Natural killer cell (primary cell): ENCODE data around the gene TLL2. TPM values are rescaled to one million over a fixed set of nuclear protein-coding genes. Genes with fewer than 3 reads are reported as not detected.

ENCODE experiments used
- ATAC-seq, 3 donors: fragments of 150-1000 bp in 2 of 3; fragments of 200-7000 bp in 1 of 3; cut with Tn5 transposase; 1 replicate in 1 of 3; 2 replicates in 2 of 3; pipeline ENCODE4 v1.10.0; 2021; ENCODE audit warnings: mild to moderate bottlenecking in 2 of 3, moderate library complexity in 2 of 3
- DNase-seq, 2 donors: peaks; one replicate each; pipeline versions ENCODE4 v3.0.0 to v3.0.0-alpha.2; 2013 to 2021; ENCODE audit warnings: mixed read lengths in 1 of 2
- H3K27ac ChIP-seq: one replicate; pipeline ENCODE4 v1.5.1; 2013; ENCODE audit warnings: mild to moderate bottlenecking, low read length
- H3K27me3 ChIP-seq: one replicate; pipeline ENCODE4 v1.6.1; 2013; ENCODE audit warnings: low read length; ENCODE audit not compliant: control insufficient read depth, insufficient read depth
- H3K36me3 ChIP-seq: one replicate; pipeline ENCODE4 v1.6.1; 2013; ENCODE audit warnings: low read length; ENCODE audit not compliant: control insufficient read depth, insufficient read depth
- H3K4me1 ChIP-seq: one replicate; pipeline ENCODE4 v1.6.1; 2013; ENCODE audit warnings: low read length; ENCODE audit not compliant: control insufficient read depth, insufficient read depth
- H3K4me3 ChIP-seq: one replicate; pipeline ENCODE4 v1.5.1; 2013; ENCODE audit warnings: low read length
- H3K9me3 ChIP-seq: one replicate; pipeline ENCODE4 v1.6.1; 2013; ENCODE audit warnings: low read length; ENCODE audit not compliant: control insufficient read depth, insufficient read depth
- H3K27ac Mint-ChIP-seq, 2 donors: one replicate each; pipeline ENCODE4 v1.8.0; 2022; ENCODE audit warnings: mild to moderate bottlenecking in 2 of 2, mixed read lengths in 2 of 2, moderate library complexity in 1 of 2
- H3K27me3 Mint-ChIP-seq, 2 donors: one replicate each; pipeline ENCODE4 v1.8.0; 2022; ENCODE audit warnings: low read depth in 2 of 2, mixed read lengths in 2 of 2
- H3K36me3 Mint-ChIP-seq: one replicate; pipeline ENCODE4 v1.8.0; 2022; ENCODE audit warnings: mixed read lengths
- H3K4me1 Mint-ChIP-seq, 2 donors: one replicate each; pipeline ENCODE4 v1.8.0; 2022; ENCODE audit warnings: mixed read lengths in 2 of 2
- H3K4me3 Mint-ChIP-seq: one replicate; pipeline ENCODE4 v1.8.0; 2022; ENCODE audit warnings: mild to moderate bottlenecking, moderate library complexity, mixed read lengths
- H3K9me3 Mint-ChIP-seq, 2 donors: one replicate each; pipeline ENCODE4 v1.8.0; 2022; ENCODE audit warnings: mixed read lengths in 2 of 2
- WGBS: methylation state at CpG from one replicate; pipeline ENCODE4 v1.1.7; 2013; ENCODE audit warnings: missing lambda C conversion rate; ENCODE audit not compliant: insufficient coverage; 5-methylcytosine and 5-hydroxymethylcytosine counted together
- intact Hi-C: fragments of 100-400 bp; cut with micrococcal nuclease; formaldehyde crosslinking; loops from one replicate; pipeline ENCODE4 v1.14.2; 2022
- total RNA-seq, 4 donors: library from RNA; stranded (reverse); fragments of 120-200 nt in 1 of 4; gene quantifications; one replicate each; pipeline versions ENCODE4 v1.2.3 to v1.2.4, GENCODE V29; 2013 to 2022
- TF ChIP-seq, protein P1 (sequence below): fragments of 200-600 bp; IDR thresholded peaks from one replicate; pipeline ENCODE4 v1.8.0; 2022; ENCODE audit warnings: antibody characterized with exemption

Gene TLL2
- total RNA-seq, 3 donors from 2014 or later (not counting 1 experiment from before 2014, with no cell fraction given): not detected

- no peaks in the 10 kb centered on the region for H3K4me1 ChIP-seq
- H3K4me1 Mint-ChIP-seq: no peaks in the 10 kb centered on the region
- no peaks in the 10 kb centered on the region for H3K9me3 Mint-ChIP-seq
- H3K27ac Mint-ChIP-seq: no peak overlapping the region
- 38% methylated on average over 4 of the region's 5 CpGs for WGBS
- H3K9me3 ChIP-seq: no peaks in the 10 kb centered on the region
- no peaks in the 10 kb centered on the region for H3K36me3 ChIP-seq
- peak in 1 of 2 donors; percentile 46 for DNase-seq
- peaks cover 8 to 11% of the 10 kb centered on the region in 2 donors for H3K27me3 Mint-ChIP-seq
- no peaks in the 10 kb centered on the region for H3K27me3 ChIP-seq
- H3K4me3 ChIP-seq: no peak overlapping the region
- TF ChIP-seq, protein P1, sequence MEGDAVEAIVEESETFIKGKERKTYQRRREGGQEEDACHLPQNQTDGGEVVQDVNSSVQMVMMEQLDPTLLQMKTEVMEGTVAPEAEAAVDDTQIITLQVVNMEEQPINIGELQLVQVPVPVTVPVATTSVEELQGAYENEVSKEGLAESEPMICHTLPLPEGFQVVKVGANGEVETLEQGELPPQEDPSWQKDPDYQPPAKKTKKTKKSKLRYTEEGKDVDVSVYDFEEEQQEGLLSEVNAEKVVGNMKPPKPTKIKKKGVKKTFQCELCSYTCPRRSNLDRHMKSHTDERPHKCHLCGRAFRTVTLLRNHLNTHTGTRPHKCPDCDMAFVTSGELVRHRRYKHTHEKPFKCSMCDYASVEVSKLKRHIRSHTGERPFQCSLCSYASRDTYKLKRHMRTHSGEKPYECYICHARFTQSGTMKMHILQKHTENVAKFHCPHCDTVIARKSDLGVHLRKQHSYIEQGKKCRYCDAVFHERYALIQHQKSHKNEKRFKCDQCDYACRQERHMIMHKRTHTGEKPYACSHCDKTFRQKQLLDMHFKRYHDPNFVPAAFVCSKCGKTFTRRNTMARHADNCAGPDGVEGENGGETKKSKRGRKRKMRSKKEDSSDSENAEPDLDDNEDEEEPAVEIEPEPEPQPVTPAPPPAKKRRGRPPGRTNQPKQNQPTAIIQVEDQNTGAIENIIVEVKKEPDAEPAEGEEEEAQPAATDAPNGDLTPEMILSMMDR: peak; percentile 60
- no peak for ATAC-seq
- H3K36me3 Mint-ChIP-seq: no peaks in the 10 kb centered on the region
- H3K4me3 Mint-ChIP-seq: no peak overlapping the region
- intact Hi-C loops: no loop called here
- no peak overlapping the region for H3K27ac ChIP-seq
Observed at GRCh38 chr10:96334616-96335526, 178.9 kb downstream of the TLL2 start.

- H3K36me3 ChIP-seq: no peaks in the 10 kb centered on the region
- no peak overlapping the region for H3K4me3 ChIP-seq
- TF ChIP-seq, protein P1: no peak
- Mint-ChIP-seq H3K27ac (no peak overlapping the region), H3K9me3 (no peaks in the 10 kb centered on the region), H3K36me3 (no peaks in the 10 kb centered on the region), H3K4me1 (no peaks in the 10 kb centered on the region), H3K27me3 (peaks cover 7 to 10% of the 10 kb centered on the region in 2 donors), H3K4me3 (no peak overlapping the region)
- no peak overlapping the region for H3K27ac ChIP-seq
- WGBS: no CpG with 5 or more reads among the region's 1 CpG
- intact Hi-C loops: no loop called here
- DNase-seq (peak in 1 of 2 donors; percentile 35), ATAC-seq (no peak)
- H3K27me3 ChIP-seq: no peaks in the 10 kb centered on the region
- no peaks in the 10 kb centered on the region for H3K9me3 ChIP-seq
- no peaks in the 10 kb centered on the region for H3K4me1 ChIP-seq
Observed at GRCh38 chr10:96333101-96333500, 180.6 kb downstream of the TLL2 start.

DNA sequence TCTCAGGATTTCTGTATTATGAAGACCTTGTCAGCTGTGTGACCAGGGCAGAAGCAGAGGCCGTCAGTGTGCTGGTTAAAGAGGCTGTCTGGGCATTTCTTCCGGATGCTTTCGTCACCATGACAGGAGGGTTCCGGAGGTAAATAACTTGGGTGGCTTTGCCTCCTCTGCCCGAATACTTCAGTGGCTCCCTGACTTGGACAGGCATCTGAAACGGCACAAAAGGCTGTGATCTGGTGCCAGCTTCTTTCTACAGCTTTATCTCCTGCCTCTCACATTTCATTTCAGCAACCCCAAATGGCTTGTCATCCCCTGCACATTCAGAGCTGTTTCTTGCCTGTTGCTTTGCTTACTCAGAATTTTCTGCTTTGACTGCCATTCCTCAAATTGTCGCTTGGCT lies 186.3 kb downstream of the TLL2 start:
- H3K36me3 Mint-ChIP-seq: no peaks in the 10 kb centered on the region
- H3K4me3 Mint-ChIP-seq: no peak overlapping the region
- ATAC-seq: no peak
- no peaks in the 10 kb centered on the region for H3K9me3 ChIP-seq
- no peaks in the 10 kb centered on the region for H3K4me1 ChIP-seq
- H3K27ac ChIP-seq: no peak overlapping the region
- TF ChIP-seq, protein P1: no peak
- intact Hi-C loops: no loop called here
- no peaks in the 10 kb centered on the region for H3K9me3 Mint-ChIP-seq
- no peaks in the 10 kb centered on the region for H3K4me1 Mint-ChIP-seq
- DNase-seq: no peak
- 92% methylated on average over 7 of the region's 7 CpGs for WGBS
- no peaks in the 10 kb centered on the region for H3K36me3 ChIP-seq
- no peak overlapping the region for H3K27ac Mint-ChIP-seq
- H3K4me3 ChIP-seq: no peak overlapping the region
- H3K27me3 ChIP-seq: no peaks in the 10 kb centered on the region
- peaks cover 6 to 9% of the 10 kb centered on the region in 2 donors for H3K27me3 Mint-ChIP-seq
